DND-41 (cell line): ENCODE results near the gene CATSPERD.

Experiments
- ATAC-seq: fragments of 200-7000 bp; cut with Tn5 transposase; 3 replicates; pipeline ENCODE4 v1.9.1; 2021; ENCODE audit warnings: low read depth; ENCODE audit not compliant: insufficient read depth
- DNase-seq: peaks from one replicate; pipeline ENCODE4 v3.0.0-alpha.2; 2020
- H2AFZ ChIP-seq: 2 replicates; pipeline ENCODE4 v1.6.0; 2012; ENCODE audit warnings: low read depth, low read length
- H3K27ac ChIP-seq: 2 replicates; pipeline ENCODE4 v1.5.1; 2012; ENCODE audit warnings: low read length, inconsistent platforms
- H3K27me3 ChIP-seq: fragments of 200-600 bp; sonication (generic); 2 replicates; pipeline ENCODE4 v1.6.0; 2012; ENCODE audit warnings: low read length, mild to moderate bottlenecking, inconsistent platforms; ENCODE audit not compliant: insufficient read depth, poor library complexity
- H3K36me3 ChIP-seq: 2 replicates; pipeline ENCODE4 v1.5.1; 2012; ENCODE audit warnings: low read length, inconsistent platforms; ENCODE audit not compliant: insufficient read depth
- H3K4me1 ChIP-seq: 2 replicates; pipeline ENCODE4 v1.5.1; 2012; ENCODE audit warnings: mild to moderate bottlenecking, low read length; ENCODE audit not compliant: insufficient read depth
- H3K4me2 ChIP-seq: 2 replicates; pipeline ENCODE4 v1.6.0; 2012; ENCODE audit warnings: mild to moderate bottlenecking, moderate library complexity, low read length, inconsistent platforms; ENCODE audit not compliant: insufficient read depth
- H3K4me3 ChIP-seq, 2 experiments: fragments of 200-600 bp in 1 of 2; shearing (Covaris generic) in 1 of 2; 2 replicates each; pipeline ENCODE4 v1.5.1; 2012 to 2016; ENCODE audit warnings: inconsistent platforms in 2 of 2, low read length in 2 of 2, mild to moderate bottlenecking in 2 of 2, low read depth in 1 of 2, moderate library complexity in 1 of 2
- H3K79me2 ChIP-seq: 2 replicates; pipeline ENCODE4 v1.6.0; 2012; ENCODE audit warnings: low read length, inconsistent platforms; ENCODE audit not compliant: insufficient read depth
- H3K9ac ChIP-seq: 2 replicates; pipeline ENCODE4 v1.6.0; 2012; ENCODE audit warnings: low read depth, mild to moderate bottlenecking, inconsistent platforms, low read length, moderate library complexity
- H3K9me3 ChIP-seq: 2 replicates; pipeline ENCODE4 v1.5.1; 2012; ENCODE audit warnings: low read length, moderate library complexity, mild to moderate bottlenecking, inconsistent platforms; ENCODE audit not compliant: insufficient read depth, severe bottlenecking
- H4K20me1 ChIP-seq: 2 replicates; pipeline ENCODE4 v1.6.0; 2012; ENCODE audit warnings: low read length; ENCODE audit not compliant: insufficient read depth
- CTCF ChIP-seq: IDR thresholded peaks from 2 replicates; pipeline ENCODE4 v1.5.1; 2012; ENCODE audit warnings: borderline replicate concordance, low read length, moderate library complexity, mild to moderate bottlenecking; ENCODE audit not compliant: poor library complexity, severe bottlenecking; ENCODE audit errors: extremely low read depth
- EZH2 ChIP-seq: IDR thresholded peaks from 3 replicates; pipeline ENCODE4 v1.6.1; 2012; ENCODE audit warnings: borderline replicate concordance, low read depth, mild to moderate bottlenecking, moderate library complexity, low read length, inconsistent platforms; ENCODE audit not compliant: severe bottlenecking

CATSPERD gene

GRCh38 chr19:5803441-5803751 is 83.0 kb downstream of the CATSPERD start:
- H3K4me3 ChIP-seq = peak overlapping the region in 1 of 2 experiments; percentile 46; a peak in 2 of 4 replicates
- H2AFZ ChIP-seq = peak overlapping the region; percentile 83
- no peaks in the 10 kb centered on the region for H3K9me3 ChIP-seq
- H3K27ac ChIP-seq = peak overlapping the region; percentile 24
- peaks cover 5% of the 10 kb centered on the region for H3K27me3 ChIP-seq
- no peaks in the 10 kb centered on the region for H3K79me2 ChIP-seq
- ATAC-seq (no peak), DNase-seq (no peak)
- no peaks in the 10 kb centered on the region for H3K36me3 ChIP-seq
- peaks cover 16% of the 10 kb centered on the region for H3K4me1 ChIP-seq
- H4K20me1 ChIP-seq = no peaks in the 10 kb centered on the region
- TF ChIP-seq CTCF (no peak), EZH2 (no peak)
- H3K4me2 ChIP-seq = peak overlapping the region; percentile 67
- peak overlapping the region; percentile 50 for H3K9ac ChIP-seq

GRCh38 chr19:5803752-5804515 is 83.5 kb downstream of the CATSPERD start:
- DNase-seq (peak; percentile 96), ATAC-seq (peak; percentile 95)
- Histone ChIP-seq H2AFZ (peak overlapping the region; percentile 83), H4K20me1 (no peaks in the 10 kb centered on the region), H3K4me2 (peak overlapping the region; percentile 67), H3K27me3 (peaks cover 5% of the 10 kb centered on the region), H3K27ac (peak overlapping the region; percentile 24), H3K4me3 (peak overlapping the region in 1 of 2 experiments; percentile 46; a peak in 2 of 4 replicates), H3K79me2 (no peaks in the 10 kb centered on the region), H3K4me1 (peaks cover 16% of the 10 kb centered on the region), H3K9ac (peak overlapping the region; percentile 50), H3K9me3 (no peaks in the 10 kb centered on the region), H3K36me3 (no peaks in the 10 kb centered on the region)
- TF ChIP-seq EZH2 (no peak), CTCF (peak; percentile 98)

GRCh38 chr19:5804516-5805461 is 84.4 kb downstream of the CATSPERD start, which contains the start of gene NRTN:
TSS of gene NRTN (plus strand) at chr19:5805067. CDS start at chr19:5824166, 19,099 bp downstream.
- Histone ChIP-seq H3K36me3 (no peaks in the 10 kb centered on the region), H3K79me2 (no peaks in the 10 kb centered on the region), H3K9ac (peak within 1 kb of the TSS; percentile 50), H2AFZ (peak within 1 kb of the TSS; percentile 83), H3K27ac (no peak within 1 kb of the TSS), H3K4me2 (peak within 1 kb of the TSS; percentile 67), H3K4me3 (peak within 1 kb of the TSS in 1 of 2 experiments; percentile 46; a peak in 2 of 4 replicates), H3K9me3 (no peaks in the 10 kb centered on the region), H3K27me3 (peaks cover 5% of the 10 kb centered on the region), H3K4me1 (peaks cover 16% of the 10 kb centered on the region), H4K20me1 (no peaks in the 10 kb centered on the region)
- DNase-seq (peak; percentile 56), ATAC-seq (peak; percentile 28; the same call in 1 of the 3 replicates)
- TF ChIP-seq CTCF (no peak), EZH2 (no peak)
